HG03432 (cell line): ENCODE results near the gene ARPC2.
A peak's percentile ranks its signal among the peaks of the same experiment; 100 is the strongest.
"Not testable (repeated sequence)": the region's sequence is repeated elsewhere in the genome, so short reads cannot be mapped to it uniquely, and the experiment has no call there.

Experiments
- ATAC-seq: cut with Tn5 transposase; IDR thresholded peaks from one replicate; pipeline ENCODE4 v1.9.1; 2021; ENCODE audit warnings: mild to moderate bottlenecking, moderate library complexity; ENCODE audit not compliant: unreplicated experiment

Gene ARPC2

DNA sequence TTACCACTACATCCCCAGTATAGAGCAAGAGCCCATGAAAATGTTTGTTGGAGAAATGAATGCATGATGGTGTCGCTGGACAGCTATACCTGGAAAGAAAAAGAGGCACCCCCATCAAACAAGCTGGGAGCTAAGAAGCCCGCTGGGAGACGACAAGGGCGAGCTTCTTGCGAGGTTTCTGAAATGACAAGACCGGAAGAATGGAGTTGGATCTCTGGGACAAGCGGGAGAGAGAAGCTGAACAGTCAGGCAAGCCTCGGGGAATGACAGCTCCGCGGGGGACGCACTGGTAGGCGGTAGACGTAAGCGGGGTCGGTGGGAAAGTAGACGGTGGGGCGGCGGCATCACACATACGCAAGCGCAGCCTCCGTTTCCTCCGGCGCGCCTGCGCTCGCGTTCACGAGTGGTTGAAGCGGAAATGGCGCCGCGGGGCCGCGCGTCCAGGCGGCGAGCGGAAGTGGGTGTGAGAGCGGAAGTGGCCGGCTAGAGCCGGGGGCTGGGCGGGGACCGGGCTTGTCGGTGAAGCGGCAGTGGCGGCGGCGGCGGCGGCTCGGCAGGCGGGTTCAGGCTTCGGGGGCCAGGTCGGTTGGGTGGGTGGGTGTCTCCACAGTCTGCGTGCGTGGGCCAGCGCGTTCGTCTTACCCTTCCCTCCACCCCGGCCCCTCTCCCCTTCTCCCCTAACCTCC is at the start of gene ARPC2:
ARPC2 (plus strand) TSS at position 516 of the 686 bp plus-strand sequence. CDS start 282 bp downstream, outside the sequence.
- peak; percentile 80 for ATAC-seq

DNA sequence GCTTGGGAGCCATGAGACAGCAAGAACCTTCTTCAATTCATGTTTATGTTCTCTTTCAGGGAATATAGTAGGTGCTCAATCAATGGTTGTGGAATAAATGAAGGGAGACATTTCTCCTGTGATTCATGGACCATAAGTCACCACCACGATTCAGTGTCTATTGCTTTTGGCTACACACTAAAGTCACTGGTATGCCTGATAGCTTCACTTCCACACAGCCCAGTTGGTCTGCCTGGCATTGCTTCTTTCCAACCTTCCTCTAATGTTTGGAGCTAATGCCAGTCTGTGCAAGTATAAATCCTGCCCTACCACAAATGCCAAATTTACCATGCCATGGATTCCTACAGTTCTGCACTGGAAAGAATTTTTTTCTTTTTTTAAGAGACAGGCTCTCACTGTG is 49.0 kb upstream of the ARPC2 start:
- ATAC-seq = no peak

DNA sequence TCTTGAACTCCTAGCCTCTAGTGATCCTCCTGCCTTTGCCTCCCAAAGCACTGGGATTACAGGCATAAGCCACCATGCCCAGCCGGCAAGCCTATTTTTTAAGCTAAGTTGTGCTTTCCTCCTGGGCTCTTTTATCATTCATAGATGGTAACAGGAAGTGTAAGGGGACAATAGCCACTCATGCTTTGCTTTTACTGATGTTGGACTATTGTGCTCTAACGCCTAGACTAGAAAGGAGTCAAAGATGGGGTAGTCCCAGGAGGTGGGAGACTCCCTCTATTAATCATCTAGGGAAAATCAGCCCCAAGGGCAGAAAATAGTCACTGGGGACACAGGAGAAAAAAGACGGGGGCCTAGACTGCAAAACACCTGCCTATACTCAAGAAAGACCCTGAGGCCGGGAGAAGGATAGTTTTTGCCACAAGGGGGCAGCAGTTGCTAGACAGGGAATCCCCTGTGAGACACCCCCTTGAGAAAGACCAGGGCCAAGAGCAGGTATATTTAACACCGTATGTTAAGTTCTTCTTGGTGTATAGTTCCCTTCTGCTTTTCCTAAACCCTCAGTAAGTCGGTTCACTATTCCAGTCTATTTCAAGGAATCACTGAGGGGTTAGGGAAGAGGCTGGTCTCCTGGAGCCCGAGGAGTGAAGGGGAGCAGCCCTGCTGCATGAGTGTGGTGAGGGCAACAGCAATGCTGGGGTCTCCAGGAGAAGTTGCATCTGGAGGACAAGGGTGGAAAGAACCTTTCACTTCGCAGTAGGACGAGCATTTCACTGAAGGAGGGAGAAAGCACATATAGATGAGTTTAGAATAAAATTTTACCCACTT is 48.1 kb upstream of the ARPC2 start:
- ATAC-seq = peak; percentile 60

DNA sequence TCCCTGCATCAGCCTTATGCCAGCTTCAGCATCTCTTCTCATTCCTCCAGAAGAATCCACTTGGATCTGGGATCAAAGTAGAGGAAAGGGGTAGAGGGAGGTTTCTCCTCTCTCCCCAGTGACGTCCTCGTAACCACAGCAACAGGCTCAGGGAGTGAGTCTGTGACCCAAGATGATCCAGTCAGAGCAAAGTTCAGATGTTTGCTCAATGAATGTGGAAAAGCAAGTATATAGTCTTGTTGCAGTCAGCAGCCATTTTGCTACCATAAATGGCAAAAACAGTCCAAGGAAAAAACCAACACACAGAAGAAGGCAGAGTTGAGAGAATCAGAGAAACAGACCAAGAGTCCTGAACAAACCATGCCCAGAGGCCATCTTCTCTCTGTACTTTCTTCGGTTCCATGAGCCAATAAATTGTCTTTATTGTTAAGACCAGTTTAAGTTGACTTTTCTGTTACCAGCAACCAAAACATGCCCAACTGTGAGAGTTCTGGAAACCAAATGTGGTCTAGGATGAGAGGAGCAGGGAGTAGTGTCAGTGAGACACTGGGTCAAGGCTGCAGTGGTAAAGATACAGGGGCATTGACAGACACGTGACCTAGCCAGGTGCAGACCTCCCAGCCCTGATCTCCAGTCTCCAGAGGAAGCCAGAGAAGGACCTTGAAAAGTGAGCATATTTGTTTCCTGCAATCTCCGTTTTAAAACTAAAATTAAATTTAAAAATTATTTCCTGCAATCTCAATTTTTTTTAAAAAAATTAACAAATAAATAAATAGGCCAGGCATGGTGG is 47.0 kb upstream of the ARPC2 start:
- ATAC-seq = no peak

DNA sequence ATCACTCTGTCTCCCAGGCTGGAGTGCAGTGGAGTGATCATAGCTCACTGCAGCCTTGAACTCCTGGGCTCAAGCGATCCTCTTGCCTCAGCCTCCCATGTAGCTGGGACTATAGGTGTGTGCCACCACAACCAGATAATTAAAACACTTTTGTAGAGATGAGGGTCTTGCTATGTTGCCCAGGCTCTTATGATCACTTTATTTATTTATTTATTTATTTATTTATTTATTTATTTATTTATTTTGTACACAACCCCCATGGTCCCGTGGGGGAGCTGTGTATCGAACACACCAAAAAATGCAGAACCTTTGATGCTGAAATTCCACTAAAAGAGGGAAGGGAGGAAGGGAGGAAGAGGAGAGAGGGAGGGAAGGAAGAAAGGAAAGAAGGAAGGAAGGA is 45.2 kb upstream of the ARPC2 start:
- ATAC-seq = not testable (repeated sequence)

DNA sequence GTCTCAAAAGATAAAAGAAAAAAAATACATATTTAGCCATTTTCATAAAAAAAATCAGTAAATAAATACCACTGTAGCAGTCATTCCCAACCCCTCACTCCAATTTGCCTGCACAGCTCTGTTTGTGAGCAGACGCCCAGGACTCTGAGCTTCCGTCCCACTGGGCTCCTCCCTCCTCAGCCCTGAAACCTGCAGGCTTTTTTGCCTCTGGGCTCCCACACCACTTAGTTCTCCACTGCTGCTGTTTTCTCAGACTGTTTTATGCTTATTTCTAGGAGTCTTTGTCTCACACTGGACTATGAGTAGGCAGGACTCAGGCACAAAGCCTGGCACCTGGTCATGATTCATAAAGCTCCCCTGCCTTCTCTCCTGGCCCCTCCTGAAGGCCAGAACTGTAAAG is 44.1 kb upstream of the ARPC2 start:
- ATAC-seq = no peak

DNA sequence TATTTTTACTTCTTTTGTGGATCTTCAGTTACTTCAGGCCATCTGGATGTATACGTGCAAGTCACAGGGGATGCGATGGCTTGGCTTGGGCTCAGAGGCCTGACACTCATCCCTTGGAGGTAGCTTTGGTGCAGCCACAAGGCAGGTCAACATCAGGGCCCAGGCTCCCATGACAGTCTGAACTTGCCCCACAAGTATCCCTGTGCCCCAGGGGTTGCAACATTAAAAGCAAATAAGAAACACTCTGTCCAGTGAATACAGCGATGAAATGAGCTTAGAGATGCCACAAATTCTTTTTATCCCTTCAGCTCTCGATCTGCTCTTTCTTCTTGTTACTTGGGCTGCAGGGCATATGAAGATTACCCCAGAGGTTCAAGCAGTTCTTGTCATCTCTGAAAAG is 37.2 kb upstream of the ARPC2 start:
- ATAC-seq = no peak

DNA sequence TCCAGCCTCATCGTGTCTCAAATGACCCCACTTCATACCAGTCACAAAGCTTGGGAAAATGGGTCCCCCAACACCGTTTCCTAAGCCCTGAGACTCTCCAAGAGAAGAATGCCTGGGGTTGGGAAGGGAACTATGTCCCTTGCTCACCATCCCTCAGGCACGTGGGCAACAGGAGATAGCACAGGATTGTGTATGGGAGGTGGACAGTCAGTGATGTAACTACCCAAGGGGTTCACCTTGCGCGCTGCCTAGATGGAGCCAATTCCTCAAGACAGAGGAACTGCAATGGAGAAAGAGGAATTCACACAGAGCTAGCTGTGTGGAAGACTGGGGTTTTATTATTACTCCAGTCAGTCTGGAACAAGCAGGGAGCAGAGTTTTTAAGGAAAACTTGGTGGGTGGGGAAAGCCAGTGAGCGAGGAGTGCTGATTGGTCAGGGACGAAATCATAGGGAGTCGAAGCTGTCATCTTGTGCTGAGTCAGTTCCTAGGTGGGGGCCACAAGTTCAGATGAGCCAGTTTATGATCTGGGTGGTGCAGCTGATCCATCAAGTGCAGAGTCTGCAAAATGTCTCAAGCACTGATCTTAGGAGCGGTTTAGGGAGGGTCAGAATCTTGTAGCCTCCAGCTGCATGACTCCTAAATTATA is 36.4 kb upstream of the ARPC2 start:
- no peak for ATAC-seq

DNA sequence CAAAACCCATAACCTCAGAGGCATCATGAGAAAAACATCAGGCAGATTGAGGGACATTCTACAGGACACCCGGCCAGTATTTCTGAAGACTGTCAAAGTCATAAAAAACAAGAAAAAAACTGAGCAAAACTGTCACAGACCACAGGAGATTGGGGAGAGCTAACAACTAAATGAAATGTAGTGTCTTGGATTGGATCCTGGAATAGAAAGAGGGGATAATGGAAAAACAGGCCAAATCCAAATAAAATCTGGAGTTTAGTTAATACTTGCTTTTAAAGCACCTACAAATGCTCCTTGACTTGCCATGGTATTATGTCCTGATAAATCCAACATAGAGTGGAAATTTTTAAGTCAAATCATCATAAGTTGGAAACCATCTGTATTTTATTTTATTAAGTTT is 32.7 kb upstream of the ARPC2 start:
- no peak for ATAC-seq

DNA sequence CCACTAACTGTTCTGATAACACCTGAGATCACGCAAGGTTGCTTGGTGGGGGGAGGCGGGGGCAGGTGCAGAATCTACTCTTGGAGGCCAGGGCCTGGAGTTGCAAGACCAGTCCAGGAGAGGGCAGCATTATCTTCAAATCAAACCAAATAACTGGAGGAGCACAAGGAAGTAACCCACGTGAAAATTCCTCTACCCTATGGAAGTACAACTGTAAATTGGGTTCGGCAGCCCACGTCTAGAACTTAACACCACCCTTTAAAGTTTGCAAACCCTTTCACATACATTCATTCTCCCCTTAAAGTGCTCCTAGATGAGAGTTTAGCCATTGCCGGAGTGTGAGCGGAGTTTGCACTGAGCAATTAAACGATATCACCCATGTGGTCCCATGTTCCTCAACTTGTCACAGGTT is 30.6 kb upstream of the ARPC2 start:
- ATAC-seq = peak; percentile 70

DNA sequence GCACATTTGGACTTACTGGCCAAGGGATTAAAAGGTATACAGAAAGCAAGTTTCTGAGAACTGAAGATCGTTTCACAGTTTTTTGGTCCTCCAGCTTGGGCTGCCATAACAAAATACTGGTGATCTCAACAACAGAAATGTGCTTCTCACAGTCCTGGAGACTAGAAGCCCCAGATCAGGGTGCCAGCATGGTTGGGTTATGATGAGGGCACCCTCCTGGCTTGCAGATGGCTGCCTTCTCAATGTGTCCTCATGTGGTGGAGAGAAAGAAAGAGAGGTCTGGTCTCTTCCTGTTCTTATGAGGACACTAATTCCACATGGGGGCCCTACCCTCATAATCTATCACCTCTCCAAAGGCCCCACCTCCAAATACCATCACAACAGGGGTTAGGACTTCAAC is 30.1 kb upstream of the ARPC2 start:
- no peak for ATAC-seq

DNA sequence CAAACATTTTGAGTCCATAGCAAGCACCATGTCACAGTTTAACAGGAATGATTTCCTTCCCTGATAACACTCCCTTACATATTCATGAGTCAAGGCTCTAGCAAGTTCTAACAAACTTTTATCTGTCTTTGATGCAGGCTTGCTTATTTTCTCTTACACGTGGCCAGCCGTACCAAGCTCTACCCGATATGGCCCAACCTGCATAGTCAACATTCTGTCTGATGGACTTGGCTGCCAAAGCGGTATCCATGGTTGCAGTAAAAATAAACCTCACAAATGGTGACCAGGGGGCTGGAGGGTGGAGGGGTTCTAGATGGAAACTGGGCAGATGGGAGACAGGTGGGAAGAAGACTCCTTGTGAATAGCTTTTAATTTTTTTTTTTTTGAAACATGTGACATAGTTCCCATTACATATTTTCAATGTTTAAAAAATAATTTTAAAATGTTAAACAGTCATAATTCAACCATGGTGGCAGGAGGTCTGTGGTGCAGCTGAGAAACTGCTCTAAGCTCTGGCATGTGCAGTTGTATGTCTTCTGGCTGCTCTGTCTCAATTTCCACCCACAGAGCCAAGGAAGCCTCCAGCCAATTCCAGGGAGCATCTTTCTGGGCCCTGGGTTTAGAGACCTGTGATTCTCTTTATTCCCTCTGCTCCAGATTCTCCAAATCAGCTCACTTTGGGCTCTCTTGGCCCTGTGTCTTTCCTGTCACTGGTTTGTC is 29.5 kb upstream of the ARPC2 start:
- no peak for ATAC-seq

DNA sequence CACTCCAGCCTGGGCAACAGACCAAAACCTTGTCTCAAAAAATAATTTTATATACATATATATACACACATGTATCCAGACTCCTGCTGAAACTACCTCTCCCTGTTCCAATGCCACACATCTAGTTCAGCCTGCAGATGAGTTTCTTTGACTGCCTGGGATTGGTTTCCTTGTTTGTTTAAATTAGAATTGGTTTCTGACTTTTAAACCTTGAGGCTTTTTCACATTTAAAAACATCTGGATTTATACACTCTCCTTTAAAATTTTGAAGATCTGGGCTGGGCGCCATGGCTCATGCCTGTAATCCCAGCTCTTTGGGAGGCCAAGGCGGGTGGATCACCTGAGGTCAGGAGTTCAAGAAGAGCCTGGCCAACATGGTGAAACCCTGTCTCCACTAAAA is 28.5 kb upstream of the ARPC2 start:
- ATAC-seq = no peak

DNA sequence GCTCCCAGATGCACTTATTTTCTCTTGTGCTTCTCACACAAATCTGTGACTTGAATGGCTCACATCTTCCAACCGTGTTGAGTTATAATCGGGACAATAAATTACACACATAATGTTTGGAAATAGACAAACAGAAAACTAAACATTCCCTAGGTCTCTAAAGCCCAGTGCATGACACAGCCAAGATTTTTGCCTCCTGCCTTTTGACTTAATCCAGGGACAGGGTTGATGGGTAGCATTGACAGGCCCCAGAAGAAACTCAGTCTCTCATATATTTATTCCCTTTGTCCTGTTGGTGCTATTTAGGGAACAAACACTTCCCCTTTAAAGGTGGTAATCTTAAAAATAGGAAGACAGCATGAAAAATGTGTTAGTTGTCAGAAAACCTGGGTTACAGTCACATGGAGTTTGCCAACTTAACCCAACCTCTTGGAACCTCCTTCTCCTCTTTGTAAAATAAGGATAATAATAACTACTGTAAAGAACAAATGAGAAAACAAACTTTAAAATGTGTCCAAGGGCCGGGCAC is 24.0 kb upstream of the ARPC2 start:
- no peak for ATAC-seq

DNA sequence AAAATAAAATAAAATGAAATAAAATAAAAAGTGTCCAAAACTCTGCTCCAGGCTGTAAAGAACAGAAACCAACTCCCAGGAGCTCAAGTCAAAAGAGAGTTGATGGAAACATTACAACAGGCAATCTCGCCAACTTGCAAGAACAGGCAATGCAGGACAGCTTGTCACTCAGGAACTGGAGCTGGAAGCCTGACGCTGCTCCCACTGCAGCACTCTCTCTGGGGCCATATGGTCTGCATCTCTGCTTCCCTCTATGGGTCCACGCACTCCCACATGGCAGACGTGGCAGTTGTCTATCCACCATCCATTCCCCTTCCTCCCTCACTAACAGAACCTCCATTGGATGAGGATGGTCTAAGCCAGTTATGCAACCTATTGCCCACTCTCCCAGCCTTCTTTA is 23.3 kb upstream of the ARPC2 start:
- ATAC-seq = no peak

DNA sequence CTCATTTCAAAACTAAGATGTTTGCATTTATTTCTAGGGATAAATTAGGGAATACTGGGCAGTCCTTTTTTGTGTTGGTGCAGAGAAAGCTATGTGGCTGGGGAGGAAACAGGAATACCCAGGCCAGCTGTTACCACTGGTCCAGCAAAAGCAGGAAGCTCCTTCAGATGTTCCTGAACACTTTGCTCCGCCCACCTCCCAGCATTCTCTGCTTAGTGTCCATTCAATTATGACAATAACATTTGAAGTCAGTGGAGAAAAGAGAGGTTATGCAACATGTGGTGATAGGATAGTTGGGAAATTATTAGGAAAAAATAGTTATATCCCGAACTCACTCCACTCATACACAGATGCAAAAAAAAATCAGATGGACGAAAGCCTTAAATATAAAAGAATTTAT is 22.1 kb upstream of the ARPC2 start:
- ATAC-seq = no peak

DNA sequence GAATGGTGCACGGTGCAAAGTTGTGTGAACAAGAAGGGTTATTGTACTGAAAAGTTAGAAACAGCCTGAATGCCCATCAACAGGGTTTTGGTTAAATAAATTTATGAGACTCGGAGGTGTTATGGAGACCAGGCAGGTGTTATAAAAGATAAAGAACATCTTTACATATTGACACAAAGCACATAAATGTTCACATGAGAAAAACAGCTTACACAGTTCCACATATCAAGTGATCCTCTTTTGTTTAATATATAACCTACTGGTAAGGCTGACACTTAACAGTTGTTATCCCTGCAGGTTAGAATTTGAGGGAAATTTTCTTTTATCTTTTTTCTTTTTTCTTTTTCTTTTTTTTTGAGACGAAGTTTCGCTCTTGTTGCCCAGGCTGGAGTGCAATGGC is 20.0 kb upstream of the ARPC2 start:
- no peak for ATAC-seq

DNA sequence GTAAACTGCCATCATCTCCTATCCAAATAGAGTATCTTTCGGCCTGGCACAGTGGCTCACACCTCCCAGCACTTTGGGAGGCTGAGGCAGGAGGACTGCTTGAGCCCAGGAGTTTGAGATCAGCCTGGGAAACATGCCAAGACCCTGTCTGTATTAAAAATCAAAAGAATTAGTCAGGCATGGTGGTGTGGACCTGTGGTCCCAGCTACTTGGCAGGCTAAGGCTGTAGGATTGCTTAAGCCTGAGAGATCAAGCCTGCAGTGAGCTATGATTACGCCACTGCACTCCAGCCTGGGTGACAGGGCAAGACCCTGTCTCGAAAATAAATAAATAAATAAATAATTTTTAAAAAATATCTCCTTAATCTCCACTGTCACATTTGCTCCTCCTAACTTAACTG is 14.7 kb upstream of the ARPC2 start:
- ATAC-seq = no peak

DNA sequence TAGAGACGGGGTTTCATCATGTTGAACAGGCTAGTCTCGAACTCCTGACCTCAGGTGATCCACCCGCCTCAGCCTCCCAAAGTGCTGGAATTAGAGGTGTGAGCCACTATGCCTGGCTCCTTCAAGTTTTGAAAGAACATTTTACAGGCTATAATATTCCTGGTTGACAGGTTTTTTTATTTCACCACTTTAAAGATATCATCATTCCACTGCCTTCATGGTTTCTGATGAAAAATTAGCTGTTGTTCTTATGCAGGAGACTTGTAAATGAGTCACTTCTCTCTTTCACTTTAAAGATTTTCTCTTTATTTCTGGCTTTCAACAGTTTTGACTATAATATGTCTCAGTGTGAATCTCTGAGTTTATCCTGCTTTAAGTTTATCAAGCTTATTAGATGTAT is 7.9 kb upstream of the ARPC2 start:
- no peak for ATAC-seq

DNA sequence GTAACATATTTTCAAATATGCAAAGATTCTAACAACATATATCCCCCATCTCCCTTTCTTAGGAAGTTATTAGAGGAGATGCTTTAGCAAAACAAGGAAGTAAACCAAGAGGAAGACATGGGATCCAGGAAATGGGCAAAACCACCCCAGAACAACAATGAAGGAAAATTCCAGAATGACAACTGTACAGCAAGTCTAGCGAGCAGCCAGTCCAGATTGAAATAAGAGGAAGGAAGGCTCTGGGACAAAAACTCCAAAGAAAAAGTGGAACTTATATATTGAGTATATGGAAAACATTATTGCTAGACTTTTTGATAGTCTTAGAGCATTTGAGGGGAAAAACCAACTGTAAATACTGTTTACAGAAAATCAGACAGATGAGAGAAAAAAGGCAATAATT is 2.9 kb upstream of the ARPC2 start:
- ATAC-seq = no peak
